H1 (cell line): ENCODE data around the gene ZNF747. TPM values are rescaled to one million over a fixed set of nuclear protein-coding genes. Genes with fewer than 3 reads are reported as not detected.
A peak's percentile ranks its signal among the peaks of the same experiment; 100 is the strongest.

Experiments
- CTCF ChIA-PET: fragments of 300-600 bp; sonication (Branson Sonifier 250); formaldehyde crosslinking; loops from one replicate; lab custom pipeline; 2021; ENCODE audit not compliant: partially characterized antibody; lab: Charles Lee
- POLR2A ChIA-PET: fragments of 300-600 bp; sonication (Branson Sonifier 250); formaldehyde crosslinking; loops from one replicate; lab custom pipeline; 2021; ENCODE audit warnings: inconsistent platforms; ENCODE audit not compliant: partially characterized antibody; lab: Charles Lee
- DNase-seq, 2 experiments: peaks; one replicate each; pipeline versions ENCODE4 v3.0.0 to v3.0.0-alpha.2; 2010 to 2022; ENCODE audit warnings: low spot score in 2 of 2, low read depth in 1 of 2, mixed read lengths in 1 of 2
- FAIRE-seq: peaks from 2 replicates; lab custom pipeline; 2011; peaks lifted over from hg19 to GRCh38; lab: Jason Lieb, UNC
- H2AFZ ChIP-seq: 2 replicates; pipeline ENCODE4 v1.8.1; 2012; ENCODE audit warnings: low read length, inconsistent platforms
- H2AK5ac ChIP-seq: 2 replicates; pipeline ENCODE4 v1.6.1; 2013; ENCODE audit warnings: low read depth, low read length
- H2BK120ac ChIP-seq: replicated peaks from 2 replicates; pipeline ENCODE3; 2013; ENCODE audit warnings: low read depth, low read length, inconsistent platforms
- H2BK12ac ChIP-seq: 2 replicates; pipeline ENCODE4 v1.6.1; 2013; ENCODE audit warnings: low read depth, low read length
- H2BK15ac ChIP-seq: 2 replicates; pipeline ENCODE4 v1.6.1; 2013; ENCODE audit warnings: low read length
- H2BK20ac ChIP-seq: 2 replicates; pipeline ENCODE4 v1.6.1; 2013; ENCODE audit warnings: low read length
- H2BK5ac ChIP-seq: 2 replicates; pipeline ENCODE4 v1.6.1; 2013; ENCODE audit warnings: low read depth, low read length
- H3K14ac ChIP-seq: 2 replicates; pipeline ENCODE4 v1.6.1; 2013; ENCODE audit warnings: inconsistent platforms; ENCODE audit not compliant: insufficient read length
- H3K18ac ChIP-seq: 2 replicates; pipeline ENCODE4 v1.6.1; 2013; ENCODE audit warnings: low read length; ENCODE audit errors: extremely low read depth
- H3K23ac ChIP-seq: 2 replicates; pipeline ENCODE4 v1.6.1; 2013; ENCODE audit warnings: inconsistent platforms; ENCODE audit not compliant: insufficient read length
- H3K23me2 ChIP-seq: 2 replicates; pipeline ENCODE4 v1.6.1; 2013; ENCODE audit warnings: low read depth, low read length
- H3K27ac ChIP-seq: 2 replicates; pipeline ENCODE4 v1.6.1; 2011; ENCODE audit warnings: low read depth, low read length, inconsistent platforms
- H3K27me3 ChIP-seq, 4 experiments: replicated peaks in 1 of 4; 1 replicate in 1 of 4; 2 replicates in 3 of 4; pipeline versions ENCODE4 v1.6.1 to v1.8.1; 2011 to 2013; ENCODE audit warnings: low read length in 3 of 4, mild to moderate bottlenecking in 3 of 4, inconsistent platforms in 2 of 4, mixed read lengths in 2 of 4, moderate library complexity in 1 of 4; ENCODE audit not compliant: control insufficient read depth in 3 of 4, insufficient read depth in 3 of 4; ENCODE audit errors: extremely low read depth in 1 of 4
- H3K36me3 ChIP-seq, 4 experiments: 2 replicates each; pipeline versions ENCODE4 v1.6.1 to v1.8.1; 2011 to 2013; ENCODE audit warnings: mild to moderate bottlenecking in 4 of 4, low read length in 3 of 4, moderate library complexity in 2 of 4, control low read depth in 1 of 4, inconsistent platforms in 1 of 4; ENCODE audit not compliant: insufficient read depth in 4 of 4, control insufficient read depth in 2 of 4
- H3K4ac ChIP-seq: replicated peaks from 2 replicates; pipeline ENCODE3; 2013; ENCODE audit warnings: low read length, low read depth, mixed read lengths, inconsistent platforms; ENCODE audit not compliant: insufficient read length
- H3K4me1 ChIP-seq, 4 experiments: replicated peaks in 1 of 4; 1 replicate in 1 of 4; 2 replicates in 3 of 4; pipeline versions ENCODE4 v1.6.1 to v1.8.1; 2011 to 2013; ENCODE audit warnings: low read length in 3 of 4, inconsistent platforms in 2 of 4, mixed read lengths in 1 of 4; ENCODE audit not compliant: insufficient read depth in 4 of 4, control insufficient read depth in 3 of 4
- H3K4me2 ChIP-seq, 2 experiments: 2 replicates each; pipeline versions ENCODE4 v1.6.1 to v1.8.1; 2011 to 2013; ENCODE audit warnings: low read depth in 2 of 2, low read length in 2 of 2, control low read depth in 1 of 2, inconsistent platforms in 1 of 2, mild to moderate bottlenecking in 1 of 2; ENCODE audit not compliant: insufficient read depth in 1 of 2
- H3K4me3 ChIP-seq, 4 experiments: fragments of 200-600, 300-600 bp in 1 of 4; sonication (generic), shearing (Covaris generic), sonication (Bioruptor Twin) in 1 of 4; 2 replicates each; pipeline versions ENCODE4 v1.5.1 to v1.8.1; 2011 to 2016; ENCODE audit warnings: low read length in 4 of 4, low read depth in 3 of 4, control low read depth in 2 of 4, inconsistent platforms in 2 of 4, mild to moderate bottlenecking in 2 of 4, mixed read lengths in 1 of 4, moderate library complexity in 1 of 4; ENCODE audit not compliant: insufficient read depth in 2 of 4; ENCODE audit errors: extremely low read depth in 1 of 4
- H3K56ac ChIP-seq: replicated peaks from 2 replicates; pipeline ENCODE3; 2013; ENCODE audit warnings: low read depth, mild to moderate bottlenecking, mixed read lengths, low read length, inconsistent platforms; ENCODE audit not compliant: insufficient read length
- H3K79me1 ChIP-seq: 2 replicates; pipeline ENCODE4 v1.6.1; 2013; ENCODE audit warnings: low read depth, low read length, control low read depth
- H3K79me2 ChIP-seq, 2 experiments: 2 replicates each; pipeline versions ENCODE4 v1.6.1 to v1.8.1; 2012 to 2013; ENCODE audit warnings: low read length in 2 of 2, mild to moderate bottlenecking in 2 of 2, inconsistent platforms in 1 of 2; ENCODE audit not compliant: insufficient read depth in 2 of 2, control insufficient read depth in 1 of 2
- H3K9ac ChIP-seq, 4 experiments: replicated peaks in 1 of 4; 1 replicate in 1 of 4; 2 replicates in 3 of 4; pipeline versions ENCODE4 v1.6.1 to v1.8.1; 2011 to 2013; ENCODE audit warnings: low read depth in 3 of 4, low read length in 3 of 4, control low read depth in 2 of 4, mild to moderate bottlenecking in 2 of 4, moderate library complexity in 2 of 4, inconsistent platforms in 1 of 4; ENCODE audit errors: extremely low read depth in 1 of 4
- H3K9me3 ChIP-seq, 2 experiments: 2 replicates each; pipeline versions ENCODE4 v1.6.1 to v1.8.1; 2012 to 2013; ENCODE audit warnings: mild to moderate bottlenecking in 2 of 2, moderate library complexity in 2 of 2, control low read depth in 1 of 2, inconsistent platforms in 1 of 2, low read depth in 1 of 2, low read length in 1 of 2, mixed read lengths in 1 of 2; ENCODE audit not compliant: insufficient read depth in 2 of 2
- H4K20me1 ChIP-seq, 2 experiments: replicated peaks in 1 of 2; 2 replicates each; pipeline versions ENCODE3 to v1.8.1; 2011 to 2013; ENCODE audit warnings: inconsistent platforms in 2 of 2, low read length in 2 of 2, mild to moderate bottlenecking in 1 of 2; ENCODE audit not compliant: insufficient read depth in 2 of 2, control insufficient read depth in 1 of 2
- H4K5ac ChIP-seq: 2 replicates; pipeline ENCODE4 v1.6.1; 2013; ENCODE audit warnings: low read length, low read depth, mixed read lengths, inconsistent platforms; ENCODE audit not compliant: insufficient read length
- H4K8ac ChIP-seq: 2 replicates; pipeline ENCODE4 v1.8.0; 2013; ENCODE audit warnings: mild to moderate bottlenecking, moderate library complexity, low read length, inconsistent platforms; ENCODE audit not compliant: insufficient read depth; ENCODE audit errors: extremely low read depth
- H4K91ac ChIP-seq: replicated peaks from 2 replicates; pipeline ENCODE3; 2013; ENCODE audit warnings: low read length, mixed read lengths, inconsistent platforms; ENCODE audit not compliant: insufficient read length
- CEBPB ChIP-seq: IDR thresholded peaks from 2 replicates; pipeline ENCODE4 v1.6.1; 2012; ENCODE audit warnings: low read depth, low read length
- KDM4A ChIP-seq: IDR thresholded peaks from one replicate; pipeline ENCODE4 v1.7.1; 2012; ENCODE audit warnings: low read depth, mild to moderate bottlenecking, moderate library complexity, low read length, inconsistent platforms; ENCODE audit not compliant: severe bottlenecking
- PHF8 ChIP-seq: fragments of 200-600 bp; sonication (generic); conservative IDR thresholded peaks from 2 replicates; pipeline ENCODE4 v1.7.1; 2012; ENCODE audit warnings: low read depth, mild to moderate bottlenecking, inconsistent platforms, low read length, moderate library complexity
- SP2 ChIP-seq: IDR thresholded peaks from 2 replicates; pipeline ENCODE4 v1.6.1; 2012; ENCODE audit warnings: mild to moderate bottlenecking, low read length, inconsistent platforms
- WGBS, 2 experiments: shearing (Covaris generic) in 1 of 2; methylation state at CpG; one replicate each; pipeline versions ENCODE4 v1.1.6 to v1.1.7; 2013 to 2015; ENCODE audit warnings: low lambda C conversion rate in 2 of 2, mixed read lengths in 2 of 2, inconsistent platforms in 1 of 2, low coverage in 1 of 2, missing lambda C conversion rate in 1 of 2; ENCODE audit not compliant: insufficient replicate concordance in 2 of 2, insufficient coverage in 1 of 2, insufficient read length in 1 of 2; ENCODE audit errors: extremely low coverage in 1 of 2, missing lambda C conversion rate in 1 of 2; 5-methylcytosine and 5-hydroxymethylcytosine counted together
- polyA plus RNA-seq, 7 experiments: library from polyadenylated mRNA; depleted of rRNA in 3 of 7; stranded (reverse) in 5 of 7; unstranded in 2 of 7; fragments of >200 nt in 5 of 7; fragments of 200-250 nt in 2 of 7; gene quantifications; 1 replicate in 5 of 7; 2 replicates in 1 of 7; 4 replicates in 1 of 7; pipeline versions ENCODE4 v1.2.1 to v1.2.3, GENCODE V29; 2011 to 2013; ENCODE audit warnings: missing spikeins in 2 of 7, mixed read lengths in 2 of 7
- total RNA-seq: library from RNA; stranded (reverse); fragmentation: NEBNext Ultra II Directional; extraction: Animal tissue kit (Norgen Biotek cat#: 25700); gene quantifications from 2 replicates; pipeline ENCODE4 v1.2.1, GENCODE V29; 2021

The ZNF747 gene
- total and polyA plus RNA-seq, 2 of the 8 experiments (the other 6 are each of a cell fraction or from before 2014, with no cell fraction given), result 9.9 to 10.3 TPM

- ChIA-PET POLR2A (interaction anchor here (0.6 to 5.3 kb wide), 20 partner anchors 8 to 179 kb away, joined by 3 to 121 read pairs (median 10); partner anchors contain the start of genes CD2BP2, DCTPP1, SEPHS2 and ZNF689), CTCF (interaction anchor here (0.8 to 4.4 kb wide), 10 partner anchors 9 to 86 kb away, joined by 3 to 28 read pairs (median 6); partner anchors contain the start of gene ZNF689)
- Histone ChIP-seq H3K4me2 (peak overlapping the region; percentile 58 to 86), H2BK5ac (peak overlapping the region; percentile 94; the same call in 1 of the 2 replicates), H3K36me3 (peaks cover 0 to 8% (median 2%) of the 10 kb centered on the region in 4 experiments; a peak in 2 of 8 replicates), H2BK120ac (no peak overlapping the region), H2AK5ac (no peak overlapping the region), H3K4me1 (peaks cover 0 to 5% (median 3%) of the 10 kb centered on the region in 4 experiments; a peak in 3 of 7 replicates), H3K27me3 (no peaks in the 10 kb centered on the region), H3K23me2 (peaks cover 7% of the 10 kb centered on the region), H2BK12ac (no peak overlapping the region), H3K4me3 (peak overlapping the region; percentile 61 to 85 (median 70)), H4K91ac (no peak overlapping the region), H3K4ac (no peak overlapping the region), H3K79me1 (peaks cover 2% of the 10 kb centered on the region), H3K18ac (0 out of 2 replicates have a peak overlapping the region, but pooled peaks have one; percentile 7), H4K20me1 (peaks cover 0 to 5% of the 10 kb centered on the region in 2 experiments), H3K14ac (no peak overlapping the region), H2AFZ (no peak overlapping the region), H3K23ac (no peak overlapping the region), H3K9me3 (no peaks in the 10 kb centered on the region), H2BK20ac (no peak overlapping the region), H3K9ac (peak overlapping the region; percentile 54 to 94 (median 80); a peak in 6 of 7 replicates), H2BK15ac (no peak overlapping the region), H3K79me2 (peaks cover 0 to 4% of the 10 kb centered on the region in 2 experiments; a peak in 1 of 4 replicates), H3K56ac (no peak overlapping the region), H4K8ac (peak overlapping the region; percentile 36; the same call in 1 of the 2 replicates), H3K27ac (peak overlapping the region; percentile 94; the same call in 1 of the 2 replicates), H4K5ac (peak overlapping the region; percentile 13)
- DNase-seq (peak in 1 of 2 experiments; percentile 54), FAIRE-seq (no peak)
- TF ChIP-seq SP2, result no peak
- no peak for TF ChIP-seq CEBPB
- no peak for TF ChIP-seq PHF8
- TF ChIP-seq KDM4A, result peak; percentile 8
- 22% methylated on average over 27 of the region's 29 CpGs; no CpG with 5 or more reads in 1 of the 2 experiments for WGBS, 2 experiments
Measured at GRCh38 chr16:30533748-30534367, 800 bp downstream of the ZNF747 start.
